Measurements from ENCODE around the gene PYGO2. TPM values are rescaled to one million over a fixed set of nuclear protein-coding genes. Genes with fewer than 3 reads are reported as not detected.

Gene PYGO2, protein sequence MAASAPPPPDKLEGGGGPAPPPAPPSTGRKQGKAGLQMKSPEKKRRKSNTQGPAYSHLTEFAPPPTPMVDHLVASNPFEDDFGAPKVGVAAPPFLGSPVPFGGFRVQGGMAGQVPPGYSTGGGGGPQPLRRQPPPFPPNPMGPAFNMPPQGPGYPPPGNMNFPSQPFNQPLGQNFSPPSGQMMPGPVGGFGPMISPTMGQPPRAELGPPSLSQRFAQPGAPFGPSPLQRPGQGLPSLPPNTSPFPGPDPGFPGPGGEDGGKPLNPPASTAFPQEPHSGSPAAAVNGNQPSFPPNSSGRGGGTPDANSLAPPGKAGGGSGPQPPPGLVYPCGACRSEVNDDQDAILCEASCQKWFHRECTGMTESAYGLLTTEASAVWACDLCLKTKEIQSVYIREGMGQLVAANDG
- total RNA-seq = 19.2 TPM

DNA sequence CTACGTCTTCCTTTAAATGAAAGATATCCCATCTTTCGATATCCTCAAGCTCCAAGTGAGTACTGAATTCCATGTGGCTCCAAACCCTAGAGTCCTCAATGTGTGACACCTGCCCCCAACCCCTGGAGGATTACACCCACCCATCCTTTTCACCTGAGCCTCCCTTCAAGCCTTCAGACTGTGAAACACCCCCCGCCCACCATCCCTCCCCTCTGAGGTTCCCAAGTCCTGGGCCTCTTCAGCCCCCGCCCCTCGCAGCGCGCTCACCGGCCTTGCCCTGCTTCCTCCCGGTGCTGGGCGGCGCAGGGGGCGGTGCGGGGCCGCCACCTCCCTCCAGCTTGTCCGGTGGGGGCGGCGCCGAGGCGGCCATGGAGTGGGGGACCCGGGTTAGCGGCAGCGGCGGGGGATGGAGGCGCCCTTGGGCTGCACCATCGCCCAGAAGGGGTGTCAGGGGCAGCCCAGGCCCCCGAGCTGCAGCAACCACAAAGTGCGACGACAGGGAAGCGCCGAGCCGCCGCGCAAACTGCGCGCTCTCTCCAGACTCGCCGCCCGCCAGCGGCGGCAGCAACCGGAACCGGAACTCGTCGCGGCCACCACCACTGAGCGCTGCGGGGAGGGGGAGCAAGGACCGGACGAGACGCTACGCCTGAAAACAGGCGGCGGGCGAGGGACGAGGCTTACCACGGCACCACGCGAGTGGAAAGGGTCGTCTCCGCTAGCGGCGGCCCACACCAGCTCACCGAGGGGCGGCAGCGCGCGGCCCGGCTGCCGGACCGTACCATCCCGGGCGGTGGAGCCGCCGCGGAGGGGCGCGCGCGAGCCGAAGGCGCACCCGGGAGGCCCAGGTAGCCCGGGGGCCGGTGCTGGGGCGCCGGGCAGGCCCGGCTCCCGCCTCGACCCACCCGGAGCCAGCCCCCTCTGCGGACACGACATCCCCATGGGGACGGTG is at the start of gene PYGO2:
Gene PYGO2, minus strand, starts transcription at position 576 of the 949 bp plus-strand sequence. Its CDS starts 206 bp downstream, at position 370.
- Histone ChIP-seq H3K4me3 (peak within 1 kb of the TSS; percentile 73 to 91), H3K4me1 (peaks cover 44% of the 10 kb centered on the region), H3K36me3 (peaks cover 0 to 39% of the 10 kb centered on the region in 2 donors), H3K27ac (peak within 1 kb of the TSS; percentile 97), H3K27me3 (no peaks in the 10 kb centered on the region), H3K9me3 (no peaks in the 10 kb centered on the region)
- intact Hi-C loops (cut with DNase I) = loop anchor here (5.0 to 10.0 kb wide), 2 partner anchors 56 to 103 kb away; partner anchors contain the start of gene EFNA4
- no peak for DNase-seq (ENCODE audit: extremely low spot score in 2 of 2)
- TF ChIP-seq POLR2A (IDR thresholded peaks at IDR 0.05) (peak in 1 of 2 donors; percentile 42), POLR2AphosphoS5 (IDR thresholded peaks at IDR 0.05; ENCODE audit: insufficient read depth in 1 of 2, low read depth in 1 of 2) (peak in 1 of 2 donors; percentile 90)
- TF ChIP-seq, protein P1, sequence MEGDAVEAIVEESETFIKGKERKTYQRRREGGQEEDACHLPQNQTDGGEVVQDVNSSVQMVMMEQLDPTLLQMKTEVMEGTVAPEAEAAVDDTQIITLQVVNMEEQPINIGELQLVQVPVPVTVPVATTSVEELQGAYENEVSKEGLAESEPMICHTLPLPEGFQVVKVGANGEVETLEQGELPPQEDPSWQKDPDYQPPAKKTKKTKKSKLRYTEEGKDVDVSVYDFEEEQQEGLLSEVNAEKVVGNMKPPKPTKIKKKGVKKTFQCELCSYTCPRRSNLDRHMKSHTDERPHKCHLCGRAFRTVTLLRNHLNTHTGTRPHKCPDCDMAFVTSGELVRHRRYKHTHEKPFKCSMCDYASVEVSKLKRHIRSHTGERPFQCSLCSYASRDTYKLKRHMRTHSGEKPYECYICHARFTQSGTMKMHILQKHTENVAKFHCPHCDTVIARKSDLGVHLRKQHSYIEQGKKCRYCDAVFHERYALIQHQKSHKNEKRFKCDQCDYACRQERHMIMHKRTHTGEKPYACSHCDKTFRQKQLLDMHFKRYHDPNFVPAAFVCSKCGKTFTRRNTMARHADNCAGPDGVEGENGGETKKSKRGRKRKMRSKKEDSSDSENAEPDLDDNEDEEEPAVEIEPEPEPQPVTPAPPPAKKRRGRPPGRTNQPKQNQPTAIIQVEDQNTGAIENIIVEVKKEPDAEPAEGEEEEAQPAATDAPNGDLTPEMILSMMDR (IDR thresholded peaks at IDR 0.05) = peak; percentile 56 to 72 (median 70)

DNA sequence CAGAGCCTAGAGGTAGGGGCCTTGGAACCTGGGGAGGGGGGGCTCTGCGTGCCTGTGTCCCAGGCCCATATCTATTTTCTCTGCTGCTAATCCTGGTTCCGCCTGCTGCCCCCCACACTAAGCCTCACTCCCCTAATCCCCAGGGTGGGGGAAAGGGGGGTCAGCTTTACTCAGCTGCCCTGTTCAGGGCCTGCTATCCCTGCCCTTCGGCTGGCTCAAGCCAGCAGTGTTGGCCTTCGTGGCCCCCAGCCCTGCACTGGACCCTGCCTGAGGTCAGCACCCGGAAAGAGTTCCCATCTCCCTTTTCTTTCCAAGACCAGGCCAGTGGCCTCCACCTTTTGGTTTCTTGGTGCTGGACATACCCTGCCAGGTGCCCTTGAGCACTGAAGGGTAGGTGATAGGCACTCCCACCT is 49.4 kb upstream of the PYGO2 start:
- no peak for TF ChIP-seq POLR2AphosphoS5 (IDR thresholded peaks at IDR 0.05; ENCODE audit: insufficient read depth in 1 of 2, low read depth in 1 of 2)
- TF ChIP-seq, protein P1 (IDR thresholded peaks at IDR 0.05) = no peak
- TF ChIP-seq POLR2A (IDR thresholded peaks at IDR 0.05) = no peak
- DNase-seq (ENCODE audit: extremely low spot score in 2 of 2) = no peak
- Histone ChIP-seq H3K9me3 (no peaks in the 10 kb centered on the region), H3K4me1 (peaks cover 90% of the 10 kb centered on the region), H3K36me3 (peaks cover 0 to 12% of the 10 kb centered on the region in 2 donors), H3K4me3 (peak overlapping the region in 1 of 2 donors; percentile 10), H3K27me3 (no peaks in the 10 kb centered on the region), H3K27ac (peak overlapping the region; percentile 99)
- intact Hi-C loops (cut with DNase I) = no loop called here

DNA sequence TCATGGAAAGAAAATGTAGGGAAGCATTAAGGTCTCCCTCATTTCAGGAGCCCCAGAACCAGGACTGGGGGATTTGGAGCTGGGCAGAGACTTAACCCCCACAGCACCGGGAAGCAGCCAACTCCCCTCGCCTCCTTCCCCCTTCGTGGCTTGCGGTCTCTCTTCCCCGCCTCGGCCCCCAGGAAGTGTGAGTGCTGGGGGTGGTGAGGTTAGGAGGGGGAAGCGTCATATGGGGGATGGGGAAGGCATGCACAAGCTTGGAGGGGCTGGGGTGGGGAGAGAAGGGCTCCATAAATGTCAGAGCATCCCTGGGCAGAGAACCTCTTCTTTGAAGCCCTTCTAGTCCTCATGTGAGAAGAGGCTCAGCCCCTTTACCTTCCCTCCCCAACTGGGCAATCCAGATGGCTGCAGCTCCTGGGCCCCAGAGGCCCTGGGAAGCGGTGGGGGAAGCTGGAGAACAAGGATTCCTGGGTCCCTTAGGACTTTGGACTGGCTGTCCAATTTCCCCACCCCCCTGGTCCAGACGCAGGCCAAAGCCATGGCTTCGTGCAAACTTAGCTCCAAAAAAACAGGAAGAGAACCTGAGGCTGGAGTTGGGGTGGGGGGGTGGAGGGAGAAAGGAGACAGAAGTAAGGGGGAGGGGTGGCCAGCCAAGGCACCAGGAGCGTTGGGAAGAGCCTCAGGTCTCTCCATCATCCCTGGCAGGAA is 48.8 kb upstream of the PYGO2 start:
- H3K9me3 ChIP-seq = no peaks in the 10 kb centered on the region
- TF ChIP-seq, protein P1 (IDR thresholded peaks at IDR 0.05) = no peak
- no peak for TF ChIP-seq POLR2AphosphoS5 (IDR thresholded peaks at IDR 0.05; ENCODE audit: insufficient read depth in 1 of 2, low read depth in 1 of 2)
- no peak for TF ChIP-seq POLR2A (IDR thresholded peaks at IDR 0.05)
- peak overlapping the region in 1 of 2 donors; percentile 42 for H3K4me3 ChIP-seq
- H3K4me1 ChIP-seq = peaks cover 90% of the 10 kb centered on the region
- intact Hi-C loops (cut with DNase I) = no loop called here
- H3K27ac ChIP-seq = peak overlapping the region; percentile 99
- peaks cover 0 to 12% of the 10 kb centered on the region in 2 donors for H3K36me3 ChIP-seq
- H3K27me3 ChIP-seq = no peaks in the 10 kb centered on the region
- no peak for DNase-seq (ENCODE audit: extremely low spot score in 2 of 2)

DNA sequence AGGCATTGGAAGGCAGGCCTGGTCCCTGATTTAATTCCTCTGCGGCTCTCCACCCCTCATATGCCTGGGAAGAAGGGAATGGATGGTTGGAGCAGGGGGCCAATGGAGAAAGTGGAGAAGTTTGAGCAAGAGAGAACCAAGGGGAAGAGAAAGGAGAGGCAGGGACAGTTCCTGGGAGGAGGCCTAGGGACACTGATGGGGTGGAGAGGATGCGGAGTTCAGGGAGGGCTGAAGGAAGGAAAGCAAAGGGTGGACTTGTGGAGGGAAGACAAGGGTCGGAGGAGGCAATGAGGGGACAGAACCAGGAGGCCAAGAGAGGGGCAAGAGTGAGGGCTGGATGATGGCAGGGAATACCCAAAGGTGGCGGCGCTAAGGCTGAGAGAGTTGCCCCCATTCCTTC is 48.2 kb upstream of the PYGO2 start:
- H3K4me1 ChIP-seq = peaks cover 90% of the 10 kb centered on the region
- DNase-seq (ENCODE audit: extremely low spot score in 2 of 2) = no peak
- TF ChIP-seq, protein P1 (IDR thresholded peaks at IDR 0.05) = no peak
- no peak for TF ChIP-seq POLR2A (IDR thresholded peaks at IDR 0.05)
- no peak for TF ChIP-seq POLR2AphosphoS5 (IDR thresholded peaks at IDR 0.05; ENCODE audit: insufficient read depth in 1 of 2, low read depth in 1 of 2)
- peak overlapping the region; percentile 29 to 42 for H3K4me3 ChIP-seq
- intact Hi-C loops (cut with DNase I) = no loop called here
- H3K27me3 ChIP-seq = no peaks in the 10 kb centered on the region
- peak overlapping the region; percentile 99 for H3K27ac ChIP-seq
- no peaks in the 10 kb centered on the region for H3K9me3 ChIP-seq
- peaks cover 0 to 6% of the 10 kb centered on the region in 2 donors for H3K36me3 ChIP-seq
